EL (cell line): ENCODE measurements around the gene TOR1A.

Source experiments
- DNase-seq: peaks from one replicate; pipeline ENCODE4 v3.0.0-alpha.2; 2016

TOR1A gene

DNA sequence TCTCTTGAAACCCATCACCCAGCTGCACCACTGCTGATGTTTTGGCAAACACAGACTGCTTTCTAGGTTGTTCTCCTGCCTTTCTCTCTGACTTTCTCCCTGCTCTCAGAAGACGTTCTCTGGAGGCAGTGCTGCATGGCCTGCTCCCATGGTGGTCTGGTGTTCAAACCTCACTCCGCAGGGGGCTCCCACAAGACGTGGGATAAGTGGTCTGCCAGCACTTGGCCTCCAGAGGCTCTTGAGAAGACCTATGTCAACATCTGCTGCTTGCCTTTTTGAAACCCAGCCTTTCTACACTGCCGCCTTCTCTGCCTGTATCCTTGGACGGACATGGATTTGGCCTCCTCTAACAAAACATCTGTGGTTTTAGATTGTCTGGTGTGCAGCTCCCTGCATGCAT lies 27.9 kb upstream of the TOR1A start:
- DNase-seq: no peak

DNA sequence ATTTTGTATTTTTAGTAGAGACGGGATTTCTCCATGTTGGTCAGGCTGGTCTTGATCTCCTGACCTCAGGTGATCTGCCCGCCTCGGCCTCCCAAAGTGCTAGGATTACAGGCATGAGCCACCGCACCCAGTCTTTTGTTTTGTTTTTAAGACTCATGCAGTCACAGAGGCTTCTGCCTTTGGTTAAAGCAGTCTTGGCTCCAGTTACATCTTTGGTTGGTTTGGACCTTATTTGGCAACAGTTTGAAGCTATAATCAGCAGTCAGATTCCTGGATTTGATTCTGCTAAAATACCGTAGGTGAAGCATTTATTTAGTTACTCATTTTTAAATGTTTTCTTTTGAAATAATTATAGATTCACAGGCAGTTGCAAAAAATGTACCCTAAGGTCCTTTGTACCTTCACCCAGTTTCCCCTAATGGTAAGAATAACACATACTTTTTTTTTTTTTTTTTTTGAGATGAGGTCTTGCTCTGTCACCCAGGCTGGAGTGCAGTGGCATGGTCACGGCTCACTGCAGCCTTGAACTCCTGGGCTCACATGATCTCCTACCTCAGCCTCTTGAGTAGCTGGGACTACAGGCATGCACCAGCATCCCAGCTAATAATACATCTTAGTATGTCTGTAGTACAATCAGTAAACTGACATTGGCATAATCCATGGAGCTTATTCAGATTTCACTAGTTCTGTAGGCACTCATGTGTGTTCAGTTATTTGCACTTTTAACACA lies 27.1 kb upstream of the TOR1A start:
- no peak for DNase-seq

DNA sequence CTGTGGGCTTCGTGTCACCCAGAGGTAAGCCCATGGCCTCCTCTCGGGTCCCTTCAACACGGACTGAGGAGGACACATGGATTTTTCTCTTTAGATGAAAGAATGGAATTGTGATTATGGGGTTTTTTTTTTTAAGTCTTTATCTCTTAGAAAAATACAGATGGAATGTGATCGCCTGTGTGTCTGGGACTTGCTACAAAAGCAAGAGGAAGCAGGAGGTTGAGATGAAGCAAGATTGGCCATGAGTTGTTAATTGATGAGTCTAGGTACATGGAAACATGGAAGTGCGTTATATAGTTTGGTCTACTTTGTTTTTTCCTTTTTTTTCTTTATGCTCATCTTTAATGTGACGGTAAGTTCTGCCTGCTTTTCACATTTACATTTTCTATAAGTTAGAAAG lies 26.0 kb upstream of the TOR1A start:
- DNase-seq: no peak

GRCh38 chr9:129848712-129849441 lies 24.9 kb upstream of the TOR1A start:
- DNase-seq: no peak

DNA sequence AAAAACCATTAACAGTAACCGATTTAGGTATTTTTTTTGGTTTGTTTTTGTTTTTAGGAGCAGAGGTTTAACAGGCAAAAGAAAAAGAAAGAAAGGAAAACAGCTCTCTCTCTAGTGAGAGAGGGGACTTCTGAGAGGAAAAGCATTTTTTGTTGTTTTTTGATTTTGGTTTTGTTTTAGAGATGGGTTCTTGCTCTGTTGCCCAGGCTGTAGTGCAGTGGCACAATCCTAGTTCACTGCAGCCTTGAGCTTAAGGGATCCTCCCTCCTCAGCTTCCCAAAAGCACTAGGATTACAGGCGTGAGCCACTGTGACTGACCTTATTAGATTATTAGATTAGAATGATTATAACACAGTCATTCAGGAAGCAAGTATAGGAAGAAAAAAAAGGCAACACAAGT lies 21.4 kb upstream of the TOR1A start:
- no peak for DNase-seq

DNA sequence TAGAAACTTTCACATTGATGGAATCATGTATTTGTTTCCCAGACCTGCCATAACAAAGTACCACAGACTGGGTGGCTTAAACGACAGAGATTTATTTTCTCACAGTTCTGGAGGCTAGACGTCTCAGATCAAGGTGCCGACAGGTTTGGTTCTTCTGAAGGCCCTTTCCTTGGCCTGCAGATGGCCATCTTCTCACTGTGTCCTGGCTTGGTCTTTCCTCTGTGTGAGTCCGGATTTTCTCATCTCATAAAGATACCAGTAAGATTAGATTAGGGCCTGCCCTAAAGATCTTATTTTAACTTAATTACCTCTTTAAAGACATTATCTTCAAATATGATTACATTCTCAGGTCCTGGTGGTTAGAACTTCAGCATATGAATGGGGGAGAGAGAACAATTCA lies 17.1 kb upstream of the TOR1A start:
- no peak for DNase-seq

DNA sequence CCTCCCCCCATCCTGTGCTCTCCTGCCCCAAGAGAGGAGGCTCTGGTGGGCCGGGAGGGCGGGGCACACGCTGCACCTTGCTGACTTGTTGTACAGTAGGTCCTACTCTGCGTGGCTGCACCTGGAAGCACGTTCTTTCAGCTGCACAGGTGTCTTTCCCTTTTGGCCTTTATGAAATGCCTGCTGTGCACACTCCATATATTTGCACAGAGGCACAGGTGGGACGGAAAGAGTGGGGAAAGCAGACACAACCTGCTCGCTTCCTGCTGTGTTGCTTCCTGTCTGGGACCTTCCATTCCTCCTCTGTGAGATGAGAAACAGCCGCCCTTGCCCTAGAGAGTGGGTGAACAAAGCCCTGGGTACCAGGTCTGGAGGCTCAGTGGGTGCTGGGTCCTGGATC lies 16.1 kb upstream of the TOR1A start:
- no peak for DNase-seq

- no peak for DNase-seq
These were observed 15.5 kb upstream of the TOR1A start for GRCh38 chr9:129839324-129840023.

DNA sequence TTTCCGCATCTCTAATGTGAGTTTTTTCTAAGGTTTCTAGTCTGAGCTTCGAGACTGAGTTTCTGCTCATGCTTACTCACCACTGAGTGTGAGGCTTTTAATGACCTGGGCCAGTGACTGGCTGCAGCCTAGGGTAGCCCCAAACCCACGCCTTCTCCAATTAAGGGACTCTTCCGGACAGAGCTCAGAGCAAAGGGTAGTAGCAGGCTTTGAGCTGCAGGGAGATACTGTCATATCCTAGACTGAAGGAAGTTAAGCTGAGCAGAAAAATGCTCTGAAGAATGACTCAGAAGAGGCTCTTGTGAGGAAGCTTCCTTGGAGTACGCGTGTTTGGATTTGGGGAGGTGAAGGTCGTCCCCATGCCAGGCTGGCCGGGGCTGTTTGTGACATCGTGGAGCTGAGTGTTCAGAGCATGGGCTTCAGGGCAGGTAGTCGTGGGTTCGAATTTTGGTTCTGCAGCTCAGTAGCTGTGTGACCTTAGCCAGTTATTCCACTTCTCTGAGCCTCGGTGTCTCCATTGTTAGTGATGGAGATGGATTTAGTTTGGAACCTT lies 14.8 kb upstream of the TOR1A start:
- DNase-seq: peak; percentile 96

GRCh38 chr9:129836311-129837007 lies 12.5 kb upstream of the TOR1A start:
- DNase-seq: no peak

- DNase-seq: no peak
These were observed 11.9 kb upstream of the TOR1A start for GRCh38 chr9:129835860-129836223.

GRCh38 chr9:129835128-129835859 lies 11.4 kb upstream of the TOR1A start, which contains the start of the genes C9orf78 and USP20:
C9orf78 (minus strand) TSS chr9:129835275; CDS start chr9:129835221, 54 bp downstream.
USP20 (plus strand) TSS chr9:129835458; CDS start chr9:129852556, 17,098 bp downstream.
- DNase-seq: peak; percentile 95

DNA sequence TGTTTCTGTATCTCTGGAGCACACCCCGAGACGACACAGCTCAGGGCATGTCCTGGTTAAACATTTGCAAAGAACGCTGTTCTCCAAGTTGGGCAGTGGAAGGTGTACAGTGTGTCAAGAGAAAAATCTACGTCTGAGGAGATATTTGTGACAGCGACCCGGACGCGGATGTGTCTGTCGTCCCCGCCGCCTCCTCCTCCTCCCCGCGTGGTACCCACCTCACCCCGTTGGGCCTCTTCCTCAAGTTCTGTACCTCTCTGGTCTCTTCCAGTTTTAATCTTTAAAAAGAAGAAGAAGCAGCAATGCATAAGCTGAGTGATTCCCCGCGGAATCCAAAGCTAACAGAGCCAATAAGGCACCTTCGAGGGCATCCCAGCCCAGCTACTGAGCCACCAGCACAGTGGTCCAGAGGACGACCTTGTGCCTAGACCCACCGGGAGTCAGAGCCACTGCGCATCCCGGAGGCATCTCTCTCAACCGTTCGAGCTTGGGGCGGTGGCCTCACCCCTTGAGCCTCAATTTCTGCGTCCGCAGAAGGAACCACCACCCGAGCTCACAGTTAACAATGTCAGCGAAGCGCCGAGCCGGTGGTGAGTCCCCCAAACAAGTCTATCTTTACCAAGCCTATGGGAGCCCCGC lies 10.7 kb upstream of the TOR1A start:
- no peak for DNase-seq

DNA sequence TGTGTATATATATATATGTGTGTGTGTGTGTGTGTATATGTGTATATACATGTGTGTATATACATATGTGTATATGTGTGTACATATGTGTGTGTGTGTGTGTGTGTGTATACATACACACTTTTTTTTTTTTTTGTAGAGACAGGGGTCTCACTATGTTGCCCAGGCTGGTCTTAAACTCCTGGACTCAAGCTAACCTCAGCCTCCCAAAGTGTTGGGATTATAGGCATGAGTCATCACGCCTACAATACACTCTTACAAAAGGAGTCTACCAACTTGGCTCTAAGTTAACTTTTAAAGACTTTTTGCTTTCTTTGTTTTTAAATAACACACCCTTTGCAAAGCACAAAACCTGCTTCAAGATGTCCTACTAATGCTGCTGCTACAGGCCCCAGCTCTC lies 9.0 kb upstream of the TOR1A start:
- peak; percentile 13 for DNase-seq

- DNase-seq: no peak
These were observed 5.0 kb upstream of the TOR1A start for GRCh38 chr9:129828969-129829368.

DNA sequence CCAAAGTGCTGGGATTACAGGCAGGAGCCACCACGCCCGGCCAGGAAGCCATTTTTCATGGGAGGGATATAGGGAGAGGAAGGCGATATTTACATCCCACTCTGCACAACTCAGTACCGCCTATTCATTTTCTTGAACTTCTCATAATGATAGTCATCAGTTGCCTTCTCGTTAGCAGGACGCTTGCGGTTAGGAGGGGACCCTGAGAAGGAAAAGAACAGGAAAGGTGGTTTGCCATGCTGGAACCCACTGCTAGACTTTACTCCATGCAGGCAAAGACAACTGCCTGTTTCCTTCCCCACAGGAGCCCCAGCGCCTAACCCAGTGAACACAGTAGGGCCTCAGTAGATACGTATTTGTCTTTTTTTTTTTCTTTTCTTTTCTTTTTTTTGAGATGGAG lies 4.1 kb upstream of the TOR1A start:
- DNase-seq: no peak

DNA sequence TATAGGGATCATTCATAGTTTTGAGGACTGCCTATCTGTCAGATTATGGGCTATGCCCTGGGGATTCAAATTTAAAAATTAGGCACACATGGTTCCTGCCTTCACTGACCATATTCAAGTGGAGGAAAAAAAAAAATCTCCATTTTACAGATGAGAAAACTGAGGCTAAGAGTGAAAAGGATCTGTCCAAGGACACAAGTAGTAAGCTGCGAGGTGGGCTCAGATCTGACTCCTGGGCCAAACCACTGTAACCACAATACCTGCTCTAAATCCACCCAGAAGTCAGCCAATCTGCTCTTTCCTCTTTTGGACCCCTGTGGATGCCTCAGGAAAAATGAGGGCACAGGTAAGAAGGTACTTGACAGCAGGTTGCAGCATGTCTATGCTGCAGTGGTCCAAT lies 2.8 kb upstream of the TOR1A start:
- DNase-seq: no peak

DNA sequence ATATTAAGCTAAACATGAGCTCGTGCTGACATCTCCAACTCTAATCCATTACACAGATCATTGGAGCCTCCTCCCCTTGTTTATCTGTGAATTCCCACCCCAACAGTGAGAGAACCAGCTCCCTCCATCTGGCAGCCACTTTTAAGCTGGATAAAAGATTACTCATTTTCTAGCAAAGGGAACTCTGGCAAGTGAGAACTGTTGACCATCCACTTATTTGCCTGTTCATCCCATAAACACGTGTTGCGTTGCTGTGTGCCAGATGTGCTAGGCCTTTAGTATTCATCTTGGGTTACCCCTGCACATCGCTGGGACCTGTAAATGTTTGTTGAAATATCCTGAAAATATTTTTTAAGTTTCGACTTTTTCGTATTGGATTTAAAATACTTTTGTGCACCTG lies 2.4 kb upstream of the TOR1A start:
- DNase-seq: no peak

GRCh38 chr9:129823542-129823934 lies 398 bp downstream of the TOR1A start:
- no peak for DNase-seq

- peak; percentile 49 for DNase-seq
These were observed 916 bp downstream of the TOR1A start for GRCh38 chr9:129822898-129823541.
